ENCODE measurements around the gene GON7. TPM values are rescaled to one million over a fixed set of nuclear protein-coding genes. Genes with fewer than 3 reads are reported as not detected.

Gene GON7
- total RNA-seq, 1 donor from 2014 or later = 13.5 TPM

DNA sequence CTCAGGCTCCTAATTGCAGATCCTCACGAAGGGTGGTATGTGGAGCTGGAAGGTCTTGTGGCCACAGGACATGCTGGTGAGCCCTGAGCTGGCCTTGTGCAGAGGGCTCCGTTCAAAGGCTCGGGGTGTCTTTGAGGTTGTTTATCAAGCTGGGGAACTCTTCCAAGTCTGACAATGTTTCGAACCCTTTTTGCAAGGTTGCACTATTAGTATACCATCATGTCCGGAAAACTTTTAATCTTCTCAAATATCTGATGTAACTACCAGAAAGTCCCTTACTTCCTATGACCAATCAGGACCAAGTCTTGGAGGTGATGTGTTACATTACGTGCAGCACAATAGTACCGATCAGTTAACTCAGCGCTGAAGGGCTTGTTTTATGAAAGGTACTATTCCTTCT is 21.7 kb upstream of the GON7 start:
- peaks cover 30% of the 10 kb centered on the region for H3K36me3 Mint-ChIP-seq (ENCODE audit: low read depth)
- H3K9me3 Mint-ChIP-seq = no peaks in the 10 kb centered on the region
- no peak overlapping the region for H3K27ac Mint-ChIP-seq (ENCODE audit: unreplicated experiment)
- H3K4me1 Mint-ChIP-seq = no peaks in the 10 kb centered on the region
- H3K4me3 Mint-ChIP-seq = no peak overlapping the region
- DNase-seq (ENCODE audit: low read depth, low spot score) = no peak
- no peak for TF ChIP-seq CTCF (conservative IDR thresholded peaks at IDR 0.05)
- H3K27me3 Mint-ChIP-seq (ENCODE audit: low read depth) = no peaks in the 10 kb centered on the region

- Mint-ChIP-seq H3K27me3 (ENCODE audit: low read depth) (no peaks in the 10 kb centered on the region), H3K4me1 (no peaks in the 10 kb centered on the region), H3K9me3 (no peaks in the 10 kb centered on the region), H3K4me3 (no peak overlapping the region), H3K36me3 (ENCODE audit: low read depth) (peaks cover 35% of the 10 kb centered on the region), H3K27ac (ENCODE audit: unreplicated experiment) (no peak overlapping the region)
- DNase-seq (ENCODE audit: low read depth, low spot score) = no peak
- TF ChIP-seq CTCF (conservative IDR thresholded peaks at IDR 0.05) = no peak
Observed at GRCh38 chr14:93223565-93223964, 16.7 kb upstream of the GON7 start.

GRCh38 chr14:93220509-93220908 is 13.6 kb upstream of the GON7 start:
- TF ChIP-seq CTCF (conservative IDR thresholded peaks at IDR 0.05) = no peak
- H3K36me3 Mint-ChIP-seq (ENCODE audit: low read depth) = peaks cover 15% of the 10 kb centered on the region
- no peaks in the 10 kb centered on the region for H3K4me1 Mint-ChIP-seq
- H3K9me3 Mint-ChIP-seq = no peaks in the 10 kb centered on the region
- no peak for DNase-seq (ENCODE audit: low read depth, low spot score)
- H3K4me3 Mint-ChIP-seq = no peak overlapping the region
- no peaks in the 10 kb centered on the region for H3K27me3 Mint-ChIP-seq (ENCODE audit: low read depth)
- H3K27ac Mint-ChIP-seq (ENCODE audit: unreplicated experiment) = no peak overlapping the region

GRCh38 chr14:93219103-93219726 is 12.3 kb upstream of the GON7 start:
- H3K9me3 Mint-ChIP-seq = no peaks in the 10 kb centered on the region
- no peak overlapping the region for H3K4me3 Mint-ChIP-seq
- no peaks in the 10 kb centered on the region for H3K4me1 Mint-ChIP-seq
- peak; percentile 70 for TF ChIP-seq CTCF (conservative IDR thresholded peaks at IDR 0.05)
- peaks cover 13% of the 10 kb centered on the region for H3K36me3 Mint-ChIP-seq (ENCODE audit: low read depth)
- no peaks in the 10 kb centered on the region for H3K27me3 Mint-ChIP-seq (ENCODE audit: low read depth)
- no peak for DNase-seq (ENCODE audit: low read depth, low spot score)
- H3K27ac Mint-ChIP-seq (ENCODE audit: unreplicated experiment) = no peak overlapping the region

GRCh38 chr14:93214598-93214997 is 7.7 kb upstream of the GON7 start:
- Mint-ChIP-seq H3K27me3 (ENCODE audit: low read depth) (no peaks in the 10 kb centered on the region), H3K36me3 (ENCODE audit: low read depth) (no peaks in the 10 kb centered on the region)
- no peak for TF ChIP-seq CTCF (conservative IDR thresholded peaks at IDR 0.05)

More at GRCh38 chr14:93214598-93214997, 7.7 kb upstream of the GON7 start:
- Mint-ChIP-seq H3K27ac (ENCODE audit: unreplicated experiment) (no peak overlapping the region), H3K9me3 (no peaks in the 10 kb centered on the region), H3K4me3 (no peak overlapping the region), H3K4me1 (peaks cover 1% of the 10 kb centered on the region)
- no peak for DNase-seq (ENCODE audit: low read depth, low spot score)

All from neural crest cell (in vitro differentiated cells).